ENCODE results near the gene GPR45.

The GPR45 gene

DNA sequence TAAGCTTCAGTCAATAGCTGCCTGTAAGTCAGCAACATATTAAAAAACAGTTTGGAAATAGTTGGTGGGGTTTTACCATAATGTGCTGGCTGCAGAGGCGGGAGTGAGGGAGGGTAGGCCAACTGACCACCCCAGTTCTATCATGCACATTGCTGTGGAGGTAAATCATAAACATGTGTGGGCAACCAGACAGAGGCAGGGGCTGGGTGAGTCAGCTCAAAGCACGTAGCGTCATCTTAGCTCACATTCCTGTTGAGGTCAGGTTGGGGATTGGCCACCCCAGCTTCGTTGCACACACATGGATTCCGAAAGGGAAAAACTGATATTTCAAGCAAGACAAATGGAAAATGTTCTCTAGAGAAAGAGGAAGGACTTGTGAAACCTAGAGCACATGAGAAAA lies 19.5 kb downstream of the GPR45 start:
- no peak overlapping the region for H3K4me3 ChIP-seq (replicated peaks in 1 of 2; ENCODE audit: low read depth in 2 of 2, low read length in 2 of 2)
- TF ChIP-seq, protein P1, sequence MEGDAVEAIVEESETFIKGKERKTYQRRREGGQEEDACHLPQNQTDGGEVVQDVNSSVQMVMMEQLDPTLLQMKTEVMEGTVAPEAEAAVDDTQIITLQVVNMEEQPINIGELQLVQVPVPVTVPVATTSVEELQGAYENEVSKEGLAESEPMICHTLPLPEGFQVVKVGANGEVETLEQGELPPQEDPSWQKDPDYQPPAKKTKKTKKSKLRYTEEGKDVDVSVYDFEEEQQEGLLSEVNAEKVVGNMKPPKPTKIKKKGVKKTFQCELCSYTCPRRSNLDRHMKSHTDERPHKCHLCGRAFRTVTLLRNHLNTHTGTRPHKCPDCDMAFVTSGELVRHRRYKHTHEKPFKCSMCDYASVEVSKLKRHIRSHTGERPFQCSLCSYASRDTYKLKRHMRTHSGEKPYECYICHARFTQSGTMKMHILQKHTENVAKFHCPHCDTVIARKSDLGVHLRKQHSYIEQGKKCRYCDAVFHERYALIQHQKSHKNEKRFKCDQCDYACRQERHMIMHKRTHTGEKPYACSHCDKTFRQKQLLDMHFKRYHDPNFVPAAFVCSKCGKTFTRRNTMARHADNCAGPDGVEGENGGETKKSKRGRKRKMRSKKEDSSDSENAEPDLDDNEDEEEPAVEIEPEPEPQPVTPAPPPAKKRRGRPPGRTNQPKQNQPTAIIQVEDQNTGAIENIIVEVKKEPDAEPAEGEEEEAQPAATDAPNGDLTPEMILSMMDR (IDR thresholded peaks at IDR 0.05; ENCODE audit: low read depth, low read length) = no peak
- peak; percentile 80 to 83 for DNase-seq (ENCODE audit: low read depth in 2 of 2)

DNA sequence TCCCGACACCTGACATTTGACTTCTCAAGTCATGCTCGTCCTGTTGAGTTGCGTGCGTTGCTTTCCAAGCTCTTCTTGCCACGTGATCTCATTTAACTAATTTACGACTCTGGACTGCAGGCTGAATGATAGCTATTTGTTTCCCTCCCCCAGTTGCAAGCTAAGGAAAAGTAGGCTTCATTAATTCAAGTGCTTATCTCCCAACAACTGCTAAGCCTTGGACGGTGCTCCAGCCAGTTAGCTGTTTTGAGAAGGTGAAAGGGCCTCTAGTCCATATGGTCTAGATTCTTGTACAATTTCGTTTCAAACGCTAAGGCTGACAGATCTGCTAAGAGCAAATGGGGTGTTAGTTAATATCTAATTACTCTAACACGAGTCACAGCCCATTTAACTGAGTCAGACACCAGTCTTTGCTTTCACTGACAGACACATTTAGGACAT lies 21.1 kb downstream of the GPR45 start:
- DNase-seq (ENCODE audit: low read depth in 2 of 2) = no peak
- TF ChIP-seq, protein P1 (IDR thresholded peaks at IDR 0.05; ENCODE audit: low read depth, low read length) = no peak
- H3K4me3 ChIP-seq (replicated peaks in 1 of 2; ENCODE audit: low read depth in 2 of 2, low read length in 2 of 2) = no peak overlapping the region

DNA sequence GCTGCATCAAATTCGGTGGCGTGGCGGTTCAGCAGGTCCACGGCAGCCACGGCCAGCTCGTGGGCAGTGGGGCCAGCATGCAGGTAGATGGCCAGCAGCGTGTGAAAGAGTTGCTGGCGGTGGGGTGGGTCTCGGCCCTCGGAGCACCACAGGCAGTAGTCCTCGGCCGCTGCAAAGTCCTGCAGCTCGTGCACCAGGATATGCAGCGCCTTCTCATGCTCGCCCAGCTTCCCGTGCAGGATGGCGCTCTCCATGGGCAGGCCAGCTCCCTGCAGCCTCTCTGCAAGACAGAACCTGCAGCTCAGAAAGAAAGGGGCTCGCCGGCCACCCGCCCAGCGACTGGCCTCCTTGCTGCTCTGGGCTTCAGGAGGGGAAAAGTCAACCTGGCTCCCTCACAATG lies 27.9 kb downstream of the GPR45 start:
- no peak for DNase-seq (ENCODE audit: low read depth in 2 of 2)
- TF ChIP-seq, protein P1 (IDR thresholded peaks at IDR 0.05; ENCODE audit: low read depth, low read length) = no peak
- H3K4me3 ChIP-seq (replicated peaks in 1 of 2; ENCODE audit: low read depth in 2 of 2, low read length in 2 of 2) = no peak overlapping the region

DNA sequence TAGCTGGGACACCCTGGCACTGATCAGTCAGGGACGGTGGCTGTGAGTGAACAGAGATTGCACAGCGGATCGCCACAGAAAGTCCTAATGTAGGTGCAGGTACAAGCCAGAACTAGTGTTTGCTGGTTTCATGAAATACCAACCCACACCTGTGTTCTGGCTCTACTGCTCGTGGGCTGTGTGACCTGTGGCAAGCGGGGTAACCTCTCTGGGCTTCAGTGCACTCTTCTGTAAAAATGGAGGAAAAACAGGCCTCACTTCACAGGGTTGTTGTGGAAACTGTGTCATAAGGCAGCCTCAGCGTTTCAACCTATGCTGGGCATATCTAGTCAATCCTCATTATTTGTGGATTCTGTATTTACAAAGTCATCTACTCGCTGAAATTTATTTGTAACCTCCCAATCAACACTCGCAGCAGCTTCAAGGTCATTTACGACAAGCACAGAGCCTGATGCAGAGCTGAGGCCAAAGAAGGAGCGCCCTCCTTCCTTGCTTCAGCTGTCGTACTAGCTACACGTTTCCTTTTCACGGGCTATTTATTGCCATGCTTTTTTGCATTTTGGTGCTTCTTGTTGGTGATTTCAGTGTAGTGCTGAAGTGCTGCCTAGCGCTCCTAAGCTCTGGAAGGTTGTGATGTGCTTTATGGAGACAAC lies 30.0 kb downstream of the GPR45 start:
- H3K4me3 ChIP-seq (replicated peaks in 1 of 2; ENCODE audit: low read depth in 2 of 2, low read length in 2 of 2) = no peak overlapping the region
- no peak for DNase-seq (ENCODE audit: low read depth in 2 of 2)
- TF ChIP-seq, protein P1 (IDR thresholded peaks at IDR 0.05; ENCODE audit: low read depth, low read length) = no peak

DNA sequence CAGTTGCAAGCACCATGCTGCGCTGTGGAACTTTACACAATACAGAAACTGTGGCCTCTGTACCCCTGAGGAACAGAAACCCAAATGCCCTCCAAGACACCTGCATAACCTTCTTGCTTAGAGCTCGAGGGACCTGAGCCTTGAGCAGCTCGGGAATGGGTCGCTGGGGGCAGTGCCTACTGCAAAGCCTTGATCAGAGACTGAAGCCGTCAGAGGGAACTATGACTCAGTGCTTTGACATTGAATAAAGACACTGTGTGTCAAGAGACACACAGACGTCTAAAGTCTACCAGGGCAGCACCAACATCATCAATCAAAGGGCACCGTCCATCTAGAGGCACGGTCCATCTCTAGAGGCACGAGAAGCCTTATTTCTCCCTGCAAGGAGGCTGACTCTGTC lies 30.6 kb downstream of the GPR45 start:
- H3K4me3 ChIP-seq (replicated peaks in 1 of 2; ENCODE audit: low read depth in 2 of 2, low read length in 2 of 2) = no peak overlapping the region
- TF ChIP-seq, protein P1 (IDR thresholded peaks at IDR 0.05; ENCODE audit: low read depth, low read length) = no peak
- no peak for DNase-seq (ENCODE audit: low read depth in 2 of 2)

DNA sequence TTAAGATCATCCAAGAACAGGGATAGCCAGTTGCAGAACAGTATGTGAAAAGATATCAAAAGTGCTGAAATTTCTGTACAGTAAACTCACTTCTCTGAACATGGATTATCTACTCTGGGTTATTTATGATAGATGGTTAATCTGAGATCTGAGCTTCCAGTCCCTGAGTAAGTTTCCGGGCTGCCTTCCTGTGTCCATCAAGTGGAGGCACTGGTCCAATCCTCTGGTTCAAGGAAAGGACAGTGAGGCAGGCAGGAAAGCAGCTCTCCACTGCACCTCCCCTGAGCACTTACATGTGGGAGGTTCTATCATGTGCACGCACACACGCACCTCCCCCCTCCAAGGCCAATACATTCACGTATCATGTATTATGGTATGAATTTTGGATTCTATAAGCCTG lies 32.5 kb downstream of the GPR45 start:
- TF ChIP-seq, protein P1 (IDR thresholded peaks at IDR 0.05; ENCODE audit: low read depth, low read length) = no peak
- no peak overlapping the region for H3K4me3 ChIP-seq (replicated peaks in 1 of 2; ENCODE audit: low read depth in 2 of 2, low read length in 2 of 2)
- DNase-seq (ENCODE audit: low read depth in 2 of 2) = peak in 1 of 2 donors; percentile 72

DNA sequence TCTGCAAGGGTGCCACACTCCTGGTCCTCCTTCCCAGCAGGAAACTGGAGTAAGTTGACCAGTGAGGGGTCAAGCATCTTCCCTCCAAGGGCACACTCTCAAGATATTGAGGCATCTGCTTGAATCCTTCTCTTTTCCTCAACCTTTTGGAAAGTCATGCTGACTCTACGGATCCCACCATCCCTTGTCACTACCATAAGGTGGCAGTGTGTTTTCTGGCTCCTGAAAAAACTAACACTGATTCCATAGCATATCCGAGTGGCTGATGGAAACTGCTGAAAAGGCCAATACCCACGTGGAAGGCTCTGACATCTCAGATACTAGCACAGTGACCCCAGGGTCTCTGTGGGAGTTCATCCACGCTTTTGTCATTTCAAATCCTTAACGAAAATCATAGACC lies 37.1 kb downstream of the GPR45 start:
- H3K4me3 ChIP-seq (replicated peaks in 1 of 2; ENCODE audit: low read depth in 2 of 2, low read length in 2 of 2) = no peak overlapping the region
- TF ChIP-seq, protein P1 (IDR thresholded peaks at IDR 0.05; ENCODE audit: low read depth, low read length) = peak; percentile 8
- DNase-seq (ENCODE audit: low read depth in 2 of 2) = no peak

Data from cardiac fibroblast (primary cell).